UCSD-AML1 (cell line): ENCODE measurements around the gene MLLT10.

Experiments
- DNase-seq: peaks from one replicate; lab custom pipeline; 2025; ENCODE audit not compliant: unreplicated experiment; lab: John Stamatoyannopoulos, UW

The MLLT10 gene

GRCh38 chr10:21533467-21534279, at the start of gene MLLT10:
TSS of gene MLLT10 (plus strand) at chr10:21534232. CDS start at chr10:21534645, 413 bp downstream.
- DNase-seq: peak; percentile 98

GRCh38 chr10:21487416-21488180, 46.4 kb upstream of the MLLT10 start:
- DNase-seq: no peak

GRCh38 chr10:21488246-21488956, 45.6 kb upstream of the MLLT10 start:
- DNase-seq: no peak

- DNase-seq: no peak
Measured at GRCh38 chr10:21488957-21489446, 45.0 kb upstream of the MLLT10 start.

GRCh38 chr10:21490028-21490710, 43.9 kb upstream of the MLLT10 start:
- no peak for DNase-seq

GRCh38 chr10:21490711-21491105, 43.3 kb upstream of the MLLT10 start:
- DNase-seq: no peak

GRCh38 chr10:21492421-21492820, 41.6 kb upstream of the MLLT10 start:
- no peak for DNase-seq

GRCh38 chr10:21493784-21494183, 40.2 kb upstream of the MLLT10 start:
- DNase-seq: peak; percentile 25

GRCh38 chr10:21494191-21495001, 39.6 kb upstream of the MLLT10 start:
- peak; percentile 45 for DNase-seq

- no peak for DNase-seq
Measured at GRCh38 chr10:21495002-21495751, 38.9 kb upstream of the MLLT10 start.

GRCh38 chr10:21495752-21496342, 38.2 kb upstream of the MLLT10 start:
- DNase-seq: peak; percentile 91

GRCh38 chr10:21496343-21497176, 37.5 kb upstream of the MLLT10 start:
- peak; percentile 74 for DNase-seq

- DNase-seq: peak; percentile 69
Measured at GRCh38 chr10:21497177-21497807, 36.7 kb upstream of the MLLT10 start.

GRCh38 chr10:21498377-21498776, 35.7 kb upstream of the MLLT10 start:
- DNase-seq: no peak

GRCh38 chr10:21498986-21499385, 35.0 kb upstream of the MLLT10 start:
- DNase-seq: no peak

GRCh38 chr10:21499701-21500577, 34.1 kb upstream of the MLLT10 start:
- DNase-seq: peak; percentile 38

- no peak for DNase-seq
Measured at GRCh38 chr10:21500578-21500910, 33.5 kb upstream of the MLLT10 start.
